B cell (primary cell): ENCODE data around the gene RNF4.
A peak's percentile ranks its signal among the peaks of the same experiment; 100 is the strongest.

Experiments
- CTCF ChIP-seq: fragments of 200-600 bp; IDR thresholded peaks from one replicate; pipeline ENCODE4 v1.8.0; 2022; ENCODE audit warnings: antibody characterized with exemption, mild to moderate bottlenecking
- EZH2 ChIP-seq: IDR thresholded peaks from 2 replicates; pipeline ENCODE4 v1.6.1; 2012; ENCODE audit warnings: borderline replicate concordance, low read depth, mild to moderate bottlenecking, moderate library complexity, low read length; ENCODE audit not compliant: insufficient read depth, poor library complexity, severe bottlenecking

- peak; percentile 87 for TF ChIP-seq CTCF
- TF ChIP-seq EZH2, result no peak
These were observed 27.3 kb upstream of the RNF4 start for GRCh38 chr4:2441393-2442174.
